Keratinocyte (primary cell): ENCODE results near the gene MYRFL. TPM values are rescaled to one million over a fixed set of nuclear protein-coding genes. Genes with fewer than 3 reads are reported as not detected.

Experiments used
- DNase-seq: peaks from one replicate; pipeline ENCODE4 v3.0.0-alpha.2; 2011; ENCODE audit warnings: low read depth, missing footprints, low spot score
- FAIRE-seq: peaks from 2 replicates; lab custom pipeline; 2011; peaks lifted over from hg19 to GRCh38; lab: Jason Lieb, UNC
- H2AFZ ChIP-seq: 2 replicates; pipeline ENCODE4 v1.6.0; 2012; ENCODE audit warnings: low read length, control low read depth, inconsistent platforms; ENCODE audit not compliant: control insufficient read depth
- H3K27ac ChIP-seq: 2 replicates; pipeline ENCODE4 v1.5.1; 2011; ENCODE audit warnings: low read length; ENCODE audit not compliant: control insufficient read depth, insufficient read depth
- H3K27me3 ChIP-seq: 3 replicates; pipeline ENCODE4 v1.6.0; 2011; ENCODE audit warnings: low read length; ENCODE audit not compliant: control insufficient read depth, insufficient read depth; ENCODE audit errors: extremely low read depth
- H3K36me3 ChIP-seq, 2 experiments: 2 replicates in 1 of 2; 3 replicates in 1 of 2; pipeline ENCODE4 v1.5.1; 2011; ENCODE audit warnings: low read length in 2 of 2, mild to moderate bottlenecking in 1 of 2; ENCODE audit not compliant: control insufficient read depth in 2 of 2, insufficient read depth in 2 of 2; ENCODE audit errors: extremely low read depth in 1 of 2
- H3K4me1 ChIP-seq: 3 replicates; pipeline ENCODE4 v1.5.1; 2011; ENCODE audit warnings: low read length; ENCODE audit not compliant: control insufficient read depth, insufficient read depth; ENCODE audit errors: extremely low read depth
- H3K4me2 ChIP-seq: 3 replicates; pipeline ENCODE4 v1.6.0; 2011; ENCODE audit warnings: low read depth, low read length; ENCODE audit not compliant: control insufficient read depth, insufficient read depth; ENCODE audit errors: extremely low read depth
- H3K4me3 ChIP-seq, 3 experiments: fragments of 200-600 bp in 1 of 3; sonication (generic) in 1 of 3; 2 replicates in 2 of 3; 3 replicates in 1 of 3; pipeline ENCODE4 v1.5.1; 2011 to 2016; ENCODE audit warnings: low read length in 3 of 3, mild to moderate bottlenecking in 3 of 3, control low read depth in 2 of 3, inconsistent platforms in 1 of 3, low read depth in 1 of 3, mixed read lengths in 1 of 3, mixed run types in 1 of 3, moderate library complexity in 1 of 3; ENCODE audit not compliant: control insufficient read depth in 2 of 3, insufficient read depth in 2 of 3; ENCODE audit errors: extremely low read depth in 1 of 3
- H3K79me2 ChIP-seq: 2 replicates; pipeline ENCODE4 v1.6.0; 2012; ENCODE audit warnings: low read length; ENCODE audit not compliant: control insufficient read depth, insufficient read depth
- H3K9ac ChIP-seq: 3 replicates; pipeline ENCODE4 v1.6.0; 2011; ENCODE audit warnings: low read length; ENCODE audit not compliant: control insufficient read depth, insufficient read depth; ENCODE audit errors: extremely low read depth
- H3K9me1 ChIP-seq: 3 replicates; pipeline ENCODE4 v1.6.0; 2011; ENCODE audit warnings: low read length; ENCODE audit not compliant: control insufficient read depth, insufficient read depth; ENCODE audit errors: extremely low read depth
- H3K9me3 ChIP-seq: 2 replicates; pipeline ENCODE4 v1.5.1; 2012; ENCODE audit warnings: low read depth, low read length; ENCODE audit not compliant: control insufficient read depth
- H4K20me1 ChIP-seq: 3 replicates; pipeline ENCODE4 v1.6.0; 2011; ENCODE audit warnings: low read length; ENCODE audit not compliant: control insufficient read depth, insufficient read depth; ENCODE audit errors: extremely low read depth
- CTCF ChIP-seq, 3 experiments: IDR thresholded peaks in 1 of 3; conservative IDR thresholded peaks in 1 of 3; optimal IDR thresholded peaks in 1 of 3; 2 replicates in 2 of 3; 3 replicates in 1 of 3; pipeline versions ENCODE3 to v1.5.1; 2011; ENCODE audit warnings: low read length in 3 of 3, mild to moderate bottlenecking in 3 of 3, moderate library complexity in 2 of 3, control low read depth in 1 of 3, inconsistent platforms in 1 of 3; ENCODE audit not compliant: insufficient read depth in 2 of 3; ENCODE audit errors: extremely low read depth in 1 of 3
- EZH2 ChIP-seq: IDR thresholded peaks from one replicate; pipeline ENCODE4 v1.6.1; 2012; ENCODE audit warnings: inconsistent platforms, mild to moderate bottlenecking, low read length, moderate library complexity
- dilution Hi-C: fragments of 300-500 bp; cut with MboI; formaldehyde crosslinking; loops from one replicate; pipeline ENCODE4 v1.7.0; 2020; ENCODE audit warnings: low sequenced_read_pairs; ENCODE audit not compliant: extremely low pct_ligation_motif_present
- polyA plus RNA-seq, 5 experiments: library from polyadenylated mRNA; depleted of rRNA in 3 of 5; stranded (reverse) in 3 of 5; stranded (forward) in 1 of 5; unstranded in 1 of 5; fragments of >200 nt; gene quantifications; 1 replicate in 1 of 5; 2 replicates in 3 of 5; 3 replicates in 1 of 5; pipeline versions ENCODE4 v1.2.1 to v1.2.3, GENCODE V29; 2011 to 2012; ENCODE audit warnings: missing spikeins in 2 of 5, low read depth in 1 of 5, low replicate concordance in 1 of 5

MYRFL gene
- polyA plus RNA-seq, 1 donor (not counting 4 experiments of a cell fraction or from before 2014, with no cell fraction given) = 0.39 TPM

GRCh38 chr12:69783365-69783764 is 41.7 kb upstream of the MYRFL start:
- Histone ChIP-seq H3K4me3 (peak overlapping the region in 2 of 3 experiments; percentile 14 to 32), H3K27ac (no peak overlapping the region), H4K20me1 (no peaks in the 10 kb centered on the region), H3K79me2 (no peaks in the 10 kb centered on the region), H3K27me3 (no peaks in the 10 kb centered on the region), H3K4me1 (peaks cover 8% of the 10 kb centered on the region), H3K4me2 (peak overlapping the region; percentile 67), H3K9me1 (no peaks in the 10 kb centered on the region), H3K36me3 (no peaks in the 10 kb centered on the region), H2AFZ (peak overlapping the region; percentile 67), H3K9ac (no peak overlapping the region), H3K9me3 (no peaks in the 10 kb centered on the region)
- dilution Hi-C loops = no loop called here
- peak; percentile 86 for FAIRE-seq
- TF ChIP-seq EZH2 (no peak), CTCF (optimal IDR thresholded peaks at IDR 0.05 in 1 of 3, IDR thresholded peaks at IDR 0.05 in 1 of 3, conservative IDR thresholded peaks at IDR 0.05 in 1 of 3; ENCODE audit: extremely low read depth in 1 of 3, insufficient read depth in 2 of 3, low read length in 3 of 3) (no peak)
- no peak for DNase-seq

- DNase-seq (no peak), FAIRE-seq (no peak)
- H4K20me1 ChIP-seq = no peaks in the 10 kb centered on the region
- TF ChIP-seq EZH2 (no peak), CTCF (optimal IDR thresholded peaks at IDR 0.05 in 1 of 3, IDR thresholded peaks at IDR 0.05 in 1 of 3, conservative IDR thresholded peaks at IDR 0.05 in 1 of 3; ENCODE audit: extremely low read depth in 1 of 3, insufficient read depth in 2 of 3, low read length in 3 of 3) (no peak)
- H3K9ac ChIP-seq = no peak overlapping the region
- no peaks in the 10 kb centered on the region for H3K79me2 ChIP-seq
- no peaks in the 10 kb centered on the region for H3K27me3 ChIP-seq
- H3K36me3 ChIP-seq = no peaks in the 10 kb centered on the region
- H3K9me3 ChIP-seq = no peaks in the 10 kb centered on the region
- no peaks in the 10 kb centered on the region for H3K4me1 ChIP-seq
- dilution Hi-C loops = no loop called here
- H3K4me2 ChIP-seq = no peak overlapping the region
- no peak overlapping the region for H3K27ac ChIP-seq
- H3K4me3 ChIP-seq = no peak overlapping the region
- H3K9me1 ChIP-seq = no peaks in the 10 kb centered on the region
- no peak overlapping the region for H2AFZ ChIP-seq
Measured at GRCh38 chr12:69789351-69789750, 35.7 kb upstream of the MYRFL start.
